GM18907 (cell line): ENCODE data around the gene THOC7.

Experiments used
- ATAC-seq: cut with Tn5 transposase; IDR thresholded peaks from one replicate; pipeline ENCODE4 v1.9.1; 2021; ENCODE audit warnings: mild to moderate bottlenecking, moderate library complexity; ENCODE audit not compliant: unreplicated experiment

THOC7 gene

GRCh38 chr3:63863150-63864007 lies at the start of gene THOC7, which contains the start of gene ATXN7:
THOC7 (minus strand) TSS chr3:63863805; CDS start chr3:63863790, 15 bp downstream.
ATXN7 (plus strand) TSS chr3:63863867; CDS start chr3:63912599, 48,732 bp downstream.
- ATAC-seq = peak; percentile 80

GRCh38 chr3:63912768-63913588 lies 49.4 kb upstream of the THOC7 start:
- peak; percentile 28 for ATAC-seq

GRCh38 chr3:63911873-63912767 lies 48.5 kb upstream of the THOC7 start, which contains the start of gene SCAANT1:
SCAANT1 (minus strand) TSS chr3:63912383.
- ATAC-seq = peak; percentile 83

- peak; percentile 33 for ATAC-seq
Measured at GRCh38 chr3:63911509-63911872, 47.9 kb upstream of the THOC7 start.

- ATAC-seq = no peak
Measured at GRCh38 chr3:63910891-63911290, 47.3 kb upstream of the THOC7 start.

- no peak for ATAC-seq
Measured at GRCh38 chr3:63910001-63910400, 46.4 kb upstream of the THOC7 start.

- no peak for ATAC-seq
Measured at GRCh38 chr3:63909431-63909830, 45.8 kb upstream of the THOC7 start.

- no peak for ATAC-seq
Measured at GRCh38 chr3:63908776-63909175, 45.2 kb upstream of the THOC7 start.

- no peak for ATAC-seq
Measured at GRCh38 chr3:63908081-63908736, 44.6 kb upstream of the THOC7 start.

- ATAC-seq = no peak
Measured at GRCh38 chr3:63905731-63906620, 42.4 kb upstream of the THOC7 start.

GRCh38 chr3:63900459-63900858 lies 36.9 kb upstream of the THOC7 start:
- no peak for ATAC-seq

GRCh38 chr3:63900010-63900409 lies 36.4 kb upstream of the THOC7 start:
- no peak for ATAC-seq

GRCh38 chr3:63896332-63897030 lies 32.9 kb upstream of the THOC7 start:
- peak; percentile 66 for ATAC-seq

GRCh38 chr3:63895422-63896189 lies 32.0 kb upstream of the THOC7 start:
- ATAC-seq = no peak

- ATAC-seq = no peak
Measured at GRCh38 chr3:63892773-63893352, 29.3 kb upstream of the THOC7 start.

- ATAC-seq = no peak
Measured at GRCh38 chr3:63891518-63891917, 27.9 kb upstream of the THOC7 start.

GRCh38 chr3:63886858-63887257 lies 23.3 kb upstream of the THOC7 start:
- ATAC-seq = no peak
